ENCODE measurements around the gene NELFB. TPM values are rescaled to one million over a fixed set of nuclear protein-coding genes. Genes with fewer than 3 reads are reported as not detected.

Gene NELFB
- total RNA-seq, 4 donors from 2014 or later: 28.1 to 90.5 (median 53.9) TPM

GRCh38 chr9:137224830-137225694 is 30.1 kb upstream of the NELFB start, which contains the start of gene CYSRT1:
CYSRT1 (plus strand) TSS chr9:137225174; CDS start chr9:137225622, 448 bp downstream.
- no peak for DNase-seq
- Histone ChIP-seq H3K36me3 (no peaks in the 10 kb centered on the region), H3K9me3 (no peaks in the 10 kb centered on the region), H3K4me1 (peaks cover 18 to 49% (median 36%) of the 10 kb centered on the region in 4 donors), H3K27ac (peak within 1 kb of the TSS; percentile 91 to 96 (median 92)), H3K4me3 (peak within 1 kb of the TSS; percentile 56 to 98 (median 70)), H3K27me3 (peaks cover 21% of the 10 kb centered on the region)
- in situ Hi-C loops (cut with MboI; ENCODE audit: low pct_ligation_motif_present in 1 of 4, low pct_unique_long_range_greater_than_20kb in 1 of 4, low sequenced_read_pairs in 3 of 4): loop anchor here in 2 of 4 donors (10.0 to 25.0 kb wide), 2 partner anchors 100 to 113 kb away; partner anchors contain the start of gene DPP7 (in 1 of the 2)
- intact Hi-C loops (cut with DNase I; ENCODE audit: low total_unique reads): loop anchor here (5.0 kb wide), 1 partner anchor 98 kb away; no protein-coding TSS in a partner anchor
- TF ChIP-seq EP300 (IDR thresholded peaks at IDR 0.05; ENCODE audit: low read depth): no peak
- 47% methylated on average over 20 of the region's 23 CpGs; no CpG with 5 or more reads in 1 of the 2 donors for WGBS, 2 donors (ENCODE audit: low coverage in 1 of 2)

GRCh38 chr9:137225699-137226331 is 29.3 kb upstream of the NELFB start:
- no peak overlapping the region for H3K27ac ChIP-seq
- no peaks in the 10 kb centered on the region for H3K9me3 ChIP-seq
- 85% methylated on average over 14 of the region's 21 CpGs; no CpG with 5 or more reads in 1 of the 2 donors for WGBS, 2 donors (ENCODE audit: low coverage in 1 of 2)
- peaks cover 18 to 54% (median 38%) of the 10 kb centered on the region in 4 donors for H3K4me1 ChIP-seq
- no peak for TF ChIP-seq CTCF (IDR thresholded peaks at IDR 0.05)
- no peak for TF ChIP-seq EP300 (IDR thresholded peaks at IDR 0.05; ENCODE audit: low read depth)
- no peak for TF ChIP-seq POLR2AphosphoS5 (IDR thresholded peaks at IDR 0.05)
- TF ChIP-seq POLR2A (IDR thresholded peaks at IDR 0.05): no peak
- DNase-seq: no peak
- no peaks in the 10 kb centered on the region for H3K36me3 ChIP-seq
- H3K4me3 ChIP-seq: no peak overlapping the region
- in situ Hi-C loops (cut with MboI; ENCODE audit: low pct_ligation_motif_present in 1 of 4, low pct_unique_long_range_greater_than_20kb in 1 of 4, low sequenced_read_pairs in 3 of 4) (loop anchor here in 1 of 4 donors (10.0 kb wide), 1 partner anchor 101 kb away; no protein-coding TSS in a partner anchor), intact Hi-C loops (cut with DNase I; ENCODE audit: low total_unique reads) (loop anchor here (5.0 kb wide), 1 partner anchor 99 kb away; no protein-coding TSS in a partner anchor)
- peaks cover 29% of the 10 kb centered on the region for H3K27me3 ChIP-seq

- Histone ChIP-seq H3K27ac (no peak overlapping the region), H3K4me3 (no peak overlapping the region), H3K27me3 (peaks cover 36% of the 10 kb centered on the region), H3K4me1 (peaks cover 14 to 52% (median 36%) of the 10 kb centered on the region in 4 donors), H3K9me3 (no peaks in the 10 kb centered on the region), H3K36me3 (no peaks in the 10 kb centered on the region)
- DNase-seq: no peak
- in situ Hi-C loops (cut with MboI; ENCODE audit: low pct_ligation_motif_present in 1 of 4, low pct_unique_long_range_greater_than_20kb in 1 of 4, low sequenced_read_pairs in 3 of 4) (loop anchor here in 1 of 4 donors (10.0 kb wide), 1 partner anchor 102 kb away; no protein-coding TSS in a partner anchor), intact Hi-C loops (cut with DNase I; ENCODE audit: low total_unique reads) (loop anchor here (5.0 kb wide), 1 partner anchor 99 kb away; no protein-coding TSS in a partner anchor)
- WGBS, 2 donors (ENCODE audit: low coverage in 1 of 2): 70% methylated on average over 13 of the region's 18 CpGs; no CpG with 5 or more reads in 1 of the 2 donors
- no peak for TF ChIP-seq EP300 (IDR thresholded peaks at IDR 0.05; ENCODE audit: low read depth)
- no peak for TF ChIP-seq CTCF (IDR thresholded peaks at IDR 0.05)
- no peak for TF ChIP-seq POLR2A (IDR thresholded peaks at IDR 0.05)
- TF ChIP-seq POLR2AphosphoS5 (IDR thresholded peaks at IDR 0.05): no peak
Observed at GRCh38 chr9:137226338-137227053, 28.6 kb upstream of the NELFB start.

- in situ Hi-C loops (cut with MboI; ENCODE audit: low pct_ligation_motif_present in 1 of 4, low pct_unique_long_range_greater_than_20kb in 1 of 4, low sequenced_read_pairs in 3 of 4) (loop anchor here in 1 of 4 donors (10.0 kb wide), 1 partner anchor 102 kb away; no protein-coding TSS in a partner anchor), intact Hi-C loops (cut with DNase I; ENCODE audit: low total_unique reads) (loop anchor here (5.0 kb wide), 1 partner anchor 100 kb away; no protein-coding TSS in a partner anchor)
- H3K4me1 ChIP-seq: peaks cover 13 to 47% (median 34%) of the 10 kb centered on the region in 4 donors
- H3K9me3 ChIP-seq: no peaks in the 10 kb centered on the region
- TF ChIP-seq CTCF (IDR thresholded peaks at IDR 0.05) (peak; percentile 78 to 97 (median 89)), EP300 (IDR thresholded peaks at IDR 0.05; ENCODE audit: low read depth) (no peak)
- DNase-seq: peak; percentile 88
- H3K4me3 ChIP-seq: no peak within 1 kb of the TSS
- WGBS, 2 donors (ENCODE audit: low coverage in 1 of 2): 33% methylated on average over 25 of the region's 25 CpGs; no CpG with 5 or more reads in 1 of the 2 donors
- H3K36me3 ChIP-seq: no peaks in the 10 kb centered on the region
- peaks cover 43% of the 10 kb centered on the region for H3K27me3 ChIP-seq
- H3K27ac ChIP-seq: no peak within 1 kb of the TSS
Observed at GRCh38 chr9:137227054-137227852, 27.9 kb upstream of the NELFB start, which contains the start of gene RNF224. RNF224 (plus strand) TSS chr9:137227502; CDS start chr9:137228336, 834 bp downstream.

Data from transverse colon (tissue), 4 donors.